GM21786 (cell line): ENCODE measurements around the gene DMAC1.

Source experiments
- ATAC-seq: cut with Tn5 transposase; IDR thresholded peaks from one replicate; pipeline ENCODE4 v1.9.1; 2021; ENCODE audit not compliant: unreplicated experiment

The DMAC1 gene

GRCh38 chr9:7799234-7799943, at the start of gene DMAC1:
Gene DMAC1 (minus strand): TSS chr9:7799778. CDS start chr9:7799734, 44 bp downstream.
- ATAC-seq: peak; percentile 91

- ATAC-seq: no peak
Measured at GRCh38 chr9:7849362-7849761, 49.8 kb upstream of the DMAC1 start.

GRCh38 chr9:7848498-7848897, 48.9 kb upstream of the DMAC1 start:
- ATAC-seq: no peak

- peak; percentile 86 for ATAC-seq
Measured at GRCh38 chr9:7844242-7844641, 44.7 kb upstream of the DMAC1 start.

GRCh38 chr9:7841831-7842230, 42.3 kb upstream of the DMAC1 start:
- ATAC-seq: no peak

- no peak for ATAC-seq
Measured at GRCh38 chr9:7834531-7834930, 35.0 kb upstream of the DMAC1 start.

- no peak for ATAC-seq
Measured at GRCh38 chr9:7828334-7828733, 28.8 kb upstream of the DMAC1 start.

- no peak for ATAC-seq
Measured at GRCh38 chr9:7827792-7828191, 28.2 kb upstream of the DMAC1 start.

- no peak for ATAC-seq
Measured at GRCh38 chr9:7827056-7827455, 27.5 kb upstream of the DMAC1 start.

- ATAC-seq: no peak
Measured at GRCh38 chr9:7823651-7824050, 24.1 kb upstream of the DMAC1 start.

GRCh38 chr9:7819984-7820383, 20.4 kb upstream of the DMAC1 start:
- ATAC-seq: no peak

- ATAC-seq: no peak
Measured at GRCh38 chr9:7816021-7816420, 16.4 kb upstream of the DMAC1 start.

GRCh38 chr9:7813030-7813429, 13.5 kb upstream of the DMAC1 start:
- no peak for ATAC-seq

GRCh38 chr9:7811677-7812076, 12.1 kb upstream of the DMAC1 start:
- ATAC-seq: no peak

- no peak for ATAC-seq
Measured at GRCh38 chr9:7802666-7803065, 3.1 kb upstream of the DMAC1 start.

- peak; percentile 7 for ATAC-seq
Measured at GRCh38 chr9:7799944-7800285, 337 bp upstream of the DMAC1 start.

GRCh38 chr9:7794196-7794595, 5.4 kb downstream of the DMAC1 start:
- no peak for ATAC-seq

- ATAC-seq: no peak
Measured at GRCh38 chr9:7791394-7791793, 8.2 kb downstream of the DMAC1 start.

- ATAC-seq: no peak
Measured at GRCh38 chr9:7790819-7791182, 8.8 kb downstream of the DMAC1 start.

GRCh38 chr9:7790022-7790818, 9.4 kb downstream of the DMAC1 start:
- ATAC-seq: no peak

GRCh38 chr9:7788772-7789171, 10.8 kb downstream of the DMAC1 start:
- ATAC-seq: no peak

- ATAC-seq: no peak
Measured at GRCh38 chr9:7785813-7786212, 13.8 kb downstream of the DMAC1 start.

- ATAC-seq: no peak
Measured at GRCh38 chr9:7784472-7784871, 15.1 kb downstream of the DMAC1 start.
